HG02571 (cell line): ENCODE measurements around the gene STOML2.

Experiments used
- ATAC-seq: cut with Tn5 transposase; IDR thresholded peaks from one replicate; pipeline ENCODE4 v1.9.1; 2021; ENCODE audit warnings: mild to moderate bottlenecking, moderate library complexity; ENCODE audit not compliant: unreplicated experiment

Gene STOML2

GRCh38 chr9:35073279-35073612, 29.7 kb downstream of the STOML2 start:
- ATAC-seq, result no peak

GRCh38 chr9:35072461-35073278, 30.3 kb downstream of the STOML2 start, which contains the start of gene VCP:
Gene VCP, minus strand, starts transcription at chr9:35072625. Its CDS starts 272 bp downstream, at chr9:35072353.
- ATAC-seq, result peak; percentile 88

- peak; percentile 39 for ATAC-seq
Observed at GRCh38 chr9:35071814-35072460, 31.0 kb downstream of the STOML2 start.

- no peak for ATAC-seq
Observed at GRCh38 chr9:35070823-35071813, 31.8 kb downstream of the STOML2 start.

- ATAC-seq, result no peak
Observed at GRCh38 chr9:35069020-35069419, 33.9 kb downstream of the STOML2 start.

- no peak for ATAC-seq
Observed at GRCh38 chr9:35067056-35067455, 35.9 kb downstream of the STOML2 start.

- ATAC-seq, result no peak
Observed at GRCh38 chr9:35060548-35061207, 42.3 kb downstream of the STOML2 start.

DNA sequence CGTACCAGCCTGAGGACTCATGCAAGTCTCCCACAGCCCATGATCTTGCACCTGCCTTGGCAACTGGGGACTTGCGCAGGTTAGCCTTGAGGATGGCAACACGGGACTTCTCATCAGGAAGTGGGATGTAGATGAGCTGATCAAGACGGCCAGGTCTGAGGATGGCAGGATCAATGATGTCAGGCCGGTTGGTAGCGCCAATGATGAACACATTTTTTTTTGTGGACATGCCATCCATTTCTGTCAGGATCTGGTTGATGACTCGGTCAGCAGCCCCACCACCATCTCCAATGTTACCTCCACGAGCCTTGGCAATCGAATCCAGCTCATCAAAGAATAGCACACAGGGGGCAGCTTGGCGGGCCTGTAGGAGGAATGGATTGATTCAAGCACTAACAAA, 43.5 kb downstream of the STOML2 start:
- ATAC-seq, result no peak

GRCh38 chr9:35057271-35057620, 45.7 kb downstream of the STOML2 start:
- no peak for ATAC-seq

- no peak for ATAC-seq
Observed at GRCh38 chr9:35056571-35057270, 46.2 kb downstream of the STOML2 start.

GRCh38 chr9:35054871-35055644, 47.9 kb downstream of the STOML2 start:
- ATAC-seq, result no peak

- no peak for ATAC-seq
Observed at GRCh38 chr9:35054185-35054835, 48.6 kb downstream of the STOML2 start.

GRCh38 chr9:35051069-35051967, 51.6 kb downstream of the STOML2 start:
- no peak for ATAC-seq
